ENCODE measurements around the gene POMT2. TPM values are rescaled to one million over a fixed set of nuclear protein-coding genes. Genes with fewer than 3 reads are reported as not detected.

Gene POMT2
- total RNA-seq, 2 donors from 2014 or later, result 16.1 to 33.1 TPM

- no peaks in the 10 kb centered on the region for H3K9me3 Mint-ChIP-seq
- DNase-seq (ENCODE audit: low spot score) (no peak), ATAC-seq (no peak)
- H3K4me1 Mint-ChIP-seq (ENCODE audit: low read depth in 2 of 2), result no peaks in the 10 kb centered on the region
- H3K36me3 Mint-ChIP-seq, result no peaks in the 10 kb centered on the region
- H3K27me3 Mint-ChIP-seq, result peaks cover 14 to 15% of the 10 kb centered on the region in 2 donors
- H3K27ac Mint-ChIP-seq, result no peak overlapping the region
- H3K4me3 Mint-ChIP-seq, result no peak overlapping the region
These were observed 44.3 kb downstream of the POMT2 start for GRCh38 chr14:77276295-77276935.

- Mint-ChIP-seq H3K36me3 (no peaks in the 10 kb centered on the region), H3K4me1 (ENCODE audit: low read depth in 2 of 2) (no peaks in the 10 kb centered on the region), H3K9me3 (no peaks in the 10 kb centered on the region), H3K4me3 (no peak overlapping the region), H3K27ac (no peak overlapping the region), H3K27me3 (peaks cover 16% of the 10 kb centered on the region in 2 donors)
- ATAC-seq (no peak), DNase-seq (ENCODE audit: low spot score) (no peak)
These were observed 45.1 kb downstream of the POMT2 start for GRCh38 chr14:77275601-77276017.

GRCh38 chr14:77275041-77275580 is 45.6 kb downstream of the POMT2 start:
- H3K27ac Mint-ChIP-seq, result no peak overlapping the region
- H3K4me1 Mint-ChIP-seq (ENCODE audit: low read depth in 2 of 2), result no peaks in the 10 kb centered on the region
- H3K4me3 Mint-ChIP-seq, result no peak overlapping the region
- no peaks in the 10 kb centered on the region for H3K9me3 Mint-ChIP-seq
- no peaks in the 10 kb centered on the region for H3K36me3 Mint-ChIP-seq
- peaks cover 16 to 18% of the 10 kb centered on the region in 2 donors for H3K27me3 Mint-ChIP-seq
- ATAC-seq (no peak), DNase-seq (ENCODE audit: low spot score) (no peak)

GRCh38 chr14:77273796-77274195 is 46.9 kb downstream of the POMT2 start:
- Mint-ChIP-seq H3K27ac (no peak overlapping the region), H3K27me3 (peaks cover 22 to 24% of the 10 kb centered on the region in 2 donors), H3K4me1 (ENCODE audit: low read depth in 2 of 2) (peaks cover 0 to 2% of the 10 kb centered on the region in 2 donors), H3K9me3 (no peaks in the 10 kb centered on the region), H3K36me3 (no peaks in the 10 kb centered on the region), H3K4me3 (no peak overlapping the region)
- DNase-seq (ENCODE audit: low spot score), result no peak
- no peak for ATAC-seq

GRCh38 chr14:77272261-77272660 is 48.4 kb downstream of the POMT2 start:
- H3K4me1 Mint-ChIP-seq (ENCODE audit: low read depth in 2 of 2), result peaks cover 0 to 2% of the 10 kb centered on the region in 2 donors
- DNase-seq (ENCODE audit: low spot score) (no peak), ATAC-seq (no peak)
- no peak overlapping the region for H3K4me3 Mint-ChIP-seq
- peaks cover 28 to 31% of the 10 kb centered on the region in 2 donors for H3K27me3 Mint-ChIP-seq
- no peaks in the 10 kb centered on the region for H3K36me3 Mint-ChIP-seq
- H3K27ac Mint-ChIP-seq, result no peak overlapping the region
- H3K9me3 Mint-ChIP-seq, result no peaks in the 10 kb centered on the region

GRCh38 chr14:77271113-77271710 is 49.5 kb downstream of the POMT2 start, which contains the start of gene NGB:
Gene NGB, minus strand, starts transcription at chr14:77271206. Its CDS starts 269 bp downstream, at chr14:77270937.
- DNase-seq (ENCODE audit: low spot score) (no peak), ATAC-seq (no peak)
- no peak within 1 kb of the TSS for H3K27ac Mint-ChIP-seq
- H3K4me1 Mint-ChIP-seq (ENCODE audit: low read depth in 2 of 2), result peaks cover 0 to 2% of the 10 kb centered on the region in 2 donors
- peaks cover 28 to 31% of the 10 kb centered on the region in 2 donors for H3K27me3 Mint-ChIP-seq
- H3K36me3 Mint-ChIP-seq, result no peaks in the 10 kb centered on the region
- no peaks in the 10 kb centered on the region for H3K9me3 Mint-ChIP-seq
- no peak within 1 kb of the TSS for H3K4me3 Mint-ChIP-seq

- Mint-ChIP-seq H3K9me3 (no peaks in the 10 kb centered on the region), H3K27ac (no peak overlapping the region), H3K36me3 (no peaks in the 10 kb centered on the region), H3K27me3 (peaks cover 28 to 31% of the 10 kb centered on the region in 2 donors), H3K4me1 (ENCODE audit: low read depth in 2 of 2) (peaks cover 0 to 2% of the 10 kb centered on the region in 2 donors), H3K4me3 (no peak overlapping the region)
- ATAC-seq (no peak), DNase-seq (ENCODE audit: low spot score) (no peak)
These were observed 50.1 kb downstream of the POMT2 start for GRCh38 chr14:77270361-77271112.

- Mint-ChIP-seq H3K9me3 (no peaks in the 10 kb centered on the region), H3K4me3 (no peak overlapping the region), H3K27ac (no peak overlapping the region), H3K4me1 (ENCODE audit: low read depth in 2 of 2) (peaks cover 0 to 2% of the 10 kb centered on the region in 2 donors), H3K36me3 (no peaks in the 10 kb centered on the region), H3K27me3 (peaks cover 28 to 31% of the 10 kb centered on the region in 2 donors)
- DNase-seq (ENCODE audit: low spot score), result no peak
- no peak for ATAC-seq
These were observed 51.6 kb downstream of the POMT2 start for GRCh38 chr14:77268989-77269600.

GRCh38 chr14:77267937-77268699 is 52.6 kb downstream of the POMT2 start:
- H3K36me3 Mint-ChIP-seq, result no peaks in the 10 kb centered on the region
- DNase-seq (ENCODE audit: low spot score) (no peak), ATAC-seq (no peak)
- H3K4me1 Mint-ChIP-seq (ENCODE audit: low read depth in 2 of 2), result peaks cover 0 to 2% of the 10 kb centered on the region in 2 donors
- no peak overlapping the region for H3K27ac Mint-ChIP-seq
- peaks cover 23 to 40% of the 10 kb centered on the region in 2 donors for H3K27me3 Mint-ChIP-seq
- no peak overlapping the region for H3K4me3 Mint-ChIP-seq
- no peaks in the 10 kb centered on the region for H3K9me3 Mint-ChIP-seq

- DNase-seq (ENCODE audit: low spot score) (no peak), ATAC-seq (no peak)
- no peak overlapping the region for H3K4me3 Mint-ChIP-seq
- no peaks in the 10 kb centered on the region for H3K9me3 Mint-ChIP-seq
- peaks cover 0 to 2% of the 10 kb centered on the region in 2 donors for H3K4me1 Mint-ChIP-seq (ENCODE audit: low read depth in 2 of 2)
- no peak overlapping the region for H3K27ac Mint-ChIP-seq
- peaks cover 16 to 36% of the 10 kb centered on the region in 2 donors for H3K27me3 Mint-ChIP-seq
- H3K36me3 Mint-ChIP-seq, result no peaks in the 10 kb centered on the region
These were observed 54.3 kb downstream of the POMT2 start for GRCh38 chr14:77266336-77266735.

GRCh38 chr14:77265561-77266335 is 54.9 kb downstream of the POMT2 start:
- H3K27ac Mint-ChIP-seq, result no peak overlapping the region
- no peak for ATAC-seq
- no peaks in the 10 kb centered on the region for H3K36me3 Mint-ChIP-seq
- H3K4me3 Mint-ChIP-seq, result no peak overlapping the region
- H3K27me3 Mint-ChIP-seq, result peaks cover 14 to 40% of the 10 kb centered on the region in 2 donors
- peaks cover 0 to 2% of the 10 kb centered on the region in 2 donors for H3K4me1 Mint-ChIP-seq (ENCODE audit: low read depth in 2 of 2)
- no peak for DNase-seq (ENCODE audit: low spot score)
- H3K9me3 Mint-ChIP-seq, result no peaks in the 10 kb centered on the region

GRCh38 chr14:77265187-77265515 is 55.5 kb downstream of the POMT2 start:
- H3K36me3 Mint-ChIP-seq, result no peaks in the 10 kb centered on the region
- no peak overlapping the region for H3K4me3 Mint-ChIP-seq
- no peak for DNase-seq (ENCODE audit: low spot score)
- H3K4me1 Mint-ChIP-seq (ENCODE audit: low read depth in 2 of 2), result peaks cover 0 to 2% of the 10 kb centered on the region in 2 donors
- peaks cover 14 to 38% of the 10 kb centered on the region in 2 donors for H3K27me3 Mint-ChIP-seq
- H3K9me3 Mint-ChIP-seq, result no peaks in the 10 kb centered on the region
- H3K27ac Mint-ChIP-seq, result no peak overlapping the region
- ATAC-seq, result no peak
